ENCODE data around the gene SLC16A12.

DNA sequence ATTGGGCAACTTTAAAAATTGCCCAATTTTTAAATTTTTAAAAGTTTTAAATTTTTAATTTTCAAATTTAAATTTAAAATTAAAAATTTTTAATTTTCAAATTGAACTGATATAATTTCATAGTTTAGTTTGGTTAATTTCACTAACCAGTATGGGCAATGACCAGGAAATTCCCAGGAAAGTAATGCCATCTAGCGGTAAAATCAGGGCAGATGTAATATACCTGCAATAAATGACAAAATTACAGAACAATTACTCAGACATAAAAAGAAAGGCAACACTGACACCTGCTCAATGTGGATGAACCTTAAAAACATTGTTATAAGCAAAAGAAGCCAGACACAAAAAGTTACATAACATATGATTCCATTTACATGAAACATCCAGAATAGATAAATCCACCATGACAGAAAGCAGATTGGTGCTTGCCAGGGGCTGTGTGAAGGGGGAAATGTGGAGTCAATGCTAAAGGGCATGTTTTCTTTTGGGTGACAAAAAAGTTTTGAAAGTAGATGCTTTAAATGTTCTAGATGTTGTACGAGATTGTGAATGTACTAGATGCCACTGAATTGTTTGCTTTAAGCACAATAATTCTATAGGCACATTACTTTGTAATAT, 28.6 kb upstream of the SLC16A12 start:
- TF ChIP-seq, protein P1, sequence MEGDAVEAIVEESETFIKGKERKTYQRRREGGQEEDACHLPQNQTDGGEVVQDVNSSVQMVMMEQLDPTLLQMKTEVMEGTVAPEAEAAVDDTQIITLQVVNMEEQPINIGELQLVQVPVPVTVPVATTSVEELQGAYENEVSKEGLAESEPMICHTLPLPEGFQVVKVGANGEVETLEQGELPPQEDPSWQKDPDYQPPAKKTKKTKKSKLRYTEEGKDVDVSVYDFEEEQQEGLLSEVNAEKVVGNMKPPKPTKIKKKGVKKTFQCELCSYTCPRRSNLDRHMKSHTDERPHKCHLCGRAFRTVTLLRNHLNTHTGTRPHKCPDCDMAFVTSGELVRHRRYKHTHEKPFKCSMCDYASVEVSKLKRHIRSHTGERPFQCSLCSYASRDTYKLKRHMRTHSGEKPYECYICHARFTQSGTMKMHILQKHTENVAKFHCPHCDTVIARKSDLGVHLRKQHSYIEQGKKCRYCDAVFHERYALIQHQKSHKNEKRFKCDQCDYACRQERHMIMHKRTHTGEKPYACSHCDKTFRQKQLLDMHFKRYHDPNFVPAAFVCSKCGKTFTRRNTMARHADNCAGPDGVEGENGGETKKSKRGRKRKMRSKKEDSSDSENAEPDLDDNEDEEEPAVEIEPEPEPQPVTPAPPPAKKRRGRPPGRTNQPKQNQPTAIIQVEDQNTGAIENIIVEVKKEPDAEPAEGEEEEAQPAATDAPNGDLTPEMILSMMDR (IDR thresholded peaks at IDR 0.05; ENCODE audit: extremely low read depth in 1 of 2, insufficient read depth in 1 of 2, low read depth in 1 of 2, low read length in 2 of 2): peak; percentile 31 to 46
- TF ChIP-seq EZH2 (IDR thresholded peaks at IDR 0.05; ENCODE audit: borderline replicate concordance, low read depth, low read length, severe bottlenecking) (no peak), POLR2A (IDR thresholded peaks at IDR 0.05; ENCODE audit: low read depth, low read length) (no peak), JUN (IDR thresholded peaks at IDR 0.05; ENCODE audit: borderline replicate concordance, insufficient read depth, insufficient read length, low read depth) (no peak), POLR2AphosphoS5 (IDR thresholded peaks at IDR 0.05; ENCODE audit: insufficient read depth, low read depth, low read length) (no peak), FOS (IDR thresholded peaks at IDR 0.05; ENCODE audit: borderline replicate concordance, insufficient read depth, low read length) (no peak), MYC (IDR thresholded peaks at IDR 0.05; ENCODE audit: low read depth, low read length) (no peak)

All from endothelial cell of umbilical vein (primary cell).